Dermis blood vessel endothelial cell (primary cell): ENCODE data around the gene PLA2G15. TPM values are rescaled to one million over a fixed set of nuclear protein-coding genes. Genes with fewer than 3 reads are reported as not detected.
"Not testable (repeated sequence)": the region's sequence is repeated elsewhere in the genome, so short reads cannot be mapped to it uniquely, and the experiment has no call there.

ENCODE experiments used
- DNase-seq: peaks from one replicate; pipeline ENCODE4 v3.0.0; 2010
- total RNA-seq: library from RNA; depleted of rRNA; stranded (reverse); fragments of >200 nt; gene quantifications from 2 replicates; pipeline ENCODE4 v1.2.3, GENCODE V29; 2014

PLA2G15 gene
- total RNA-seq, 1 donor from 2014 or later = 28.6 TPM

DNA sequence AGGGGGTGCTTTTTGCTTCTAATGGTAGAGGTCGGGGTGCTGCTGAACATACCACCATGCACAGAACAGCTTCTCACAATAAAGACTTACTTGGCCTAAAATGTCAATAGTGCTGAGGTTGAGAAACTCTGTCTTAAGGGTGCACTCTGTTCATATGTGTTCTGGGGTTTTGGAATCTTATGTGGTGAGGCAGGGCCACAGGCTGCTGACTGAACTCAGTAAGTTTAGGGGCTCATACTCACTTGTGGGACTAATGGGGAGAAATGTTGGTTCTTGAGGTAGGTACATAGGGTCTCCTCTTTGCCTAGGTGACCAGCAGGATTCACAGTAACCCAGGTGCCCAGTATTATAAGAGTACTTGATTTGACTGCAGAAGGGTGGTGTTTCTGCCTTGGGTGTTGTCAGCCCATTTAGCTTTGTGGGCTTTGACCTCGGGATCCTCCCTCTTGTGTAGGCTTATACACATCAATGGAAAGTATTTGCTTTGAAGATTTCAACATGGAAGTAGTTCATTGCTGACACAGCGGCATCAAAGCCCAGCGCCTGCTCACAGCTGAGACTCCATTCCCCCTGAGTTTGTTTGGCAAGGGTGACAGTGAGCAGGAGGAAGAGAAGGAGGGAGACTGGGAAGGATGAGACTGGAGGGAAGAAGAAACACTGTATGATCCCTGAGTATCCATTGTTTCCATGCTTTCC, 36.3 kb downstream of the PLA2G15 start:
- no peak for DNase-seq

DNA sequence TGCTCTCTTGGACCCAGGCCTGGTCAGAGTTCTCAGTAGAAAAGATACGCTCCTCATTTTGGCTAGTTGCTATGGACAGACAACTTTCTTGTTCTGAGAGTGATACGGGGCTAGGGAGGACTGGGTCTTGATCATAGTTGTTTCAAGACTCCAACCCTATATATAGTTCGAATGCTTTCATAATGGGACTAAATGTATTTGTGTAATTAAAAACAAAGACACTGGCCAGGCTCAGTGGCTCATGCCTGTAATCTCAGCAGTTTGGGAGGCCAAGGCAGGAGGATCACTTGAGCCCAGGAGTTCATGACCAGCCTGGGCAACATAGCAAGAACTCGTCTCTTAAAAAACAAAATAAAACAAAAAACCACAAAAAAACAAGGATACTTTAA, 36.9 kb downstream of the PLA2G15 start:
- DNase-seq = no peak

DNA sequence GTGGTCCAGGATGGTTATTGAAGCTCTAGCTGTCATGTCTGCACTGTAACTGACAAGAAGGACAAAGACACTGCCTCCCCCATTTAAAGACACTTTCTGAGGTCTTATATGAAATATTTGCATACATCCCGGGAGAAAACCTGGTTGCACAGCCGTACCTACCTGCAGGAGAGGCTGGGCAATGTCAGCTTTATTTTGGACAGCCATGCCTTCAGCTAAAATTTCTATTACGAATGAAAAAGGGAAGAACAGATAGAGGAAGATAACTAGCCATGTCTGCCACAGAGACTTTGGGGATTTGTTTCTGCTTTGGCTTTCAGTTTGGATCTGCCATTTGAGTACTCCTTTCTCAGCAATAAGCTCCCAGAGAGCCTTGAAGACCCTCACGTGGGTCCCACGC, 38.2 kb downstream of the PLA2G15 start:
- DNase-seq = no peak

DNA sequence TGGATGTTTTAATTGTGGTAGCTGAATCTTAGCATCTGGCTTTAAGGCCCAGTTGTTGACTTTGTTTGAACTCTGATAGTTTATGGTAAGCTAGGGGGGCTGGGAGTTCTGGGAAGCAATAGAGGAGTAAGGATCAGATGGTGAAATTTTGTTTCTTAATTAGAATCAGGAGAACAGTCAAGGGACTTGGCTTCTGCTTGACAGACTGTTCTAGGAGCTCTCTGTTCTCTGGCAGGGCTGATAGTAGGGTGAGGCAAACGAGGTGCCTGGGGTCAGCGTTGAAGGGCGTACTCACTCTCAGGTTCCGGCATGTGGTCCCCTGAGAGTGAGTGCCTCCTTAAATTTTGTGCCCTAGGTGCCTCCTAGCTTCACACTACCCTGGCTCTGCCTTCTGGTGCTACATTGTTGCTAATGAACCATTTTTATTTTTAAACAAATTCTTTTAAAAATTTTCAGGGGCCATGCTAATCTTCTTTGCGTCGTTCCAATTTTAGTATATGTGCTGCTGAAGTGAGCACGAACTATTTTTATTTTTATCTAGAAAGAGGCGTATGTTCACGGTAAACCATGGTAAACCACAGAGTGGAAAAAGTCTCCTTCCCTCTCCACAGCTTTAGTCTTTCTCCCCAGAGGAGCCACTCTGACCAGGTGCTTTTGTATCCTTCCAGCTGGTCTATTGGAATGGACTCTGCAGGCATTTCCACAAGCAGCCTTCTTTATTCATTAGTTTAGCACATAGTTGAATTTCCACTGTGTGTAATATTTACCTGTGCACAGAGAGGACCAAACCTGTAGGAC, 38.8 kb downstream of the PLA2G15 start:
- no peak for DNase-seq

DNA sequence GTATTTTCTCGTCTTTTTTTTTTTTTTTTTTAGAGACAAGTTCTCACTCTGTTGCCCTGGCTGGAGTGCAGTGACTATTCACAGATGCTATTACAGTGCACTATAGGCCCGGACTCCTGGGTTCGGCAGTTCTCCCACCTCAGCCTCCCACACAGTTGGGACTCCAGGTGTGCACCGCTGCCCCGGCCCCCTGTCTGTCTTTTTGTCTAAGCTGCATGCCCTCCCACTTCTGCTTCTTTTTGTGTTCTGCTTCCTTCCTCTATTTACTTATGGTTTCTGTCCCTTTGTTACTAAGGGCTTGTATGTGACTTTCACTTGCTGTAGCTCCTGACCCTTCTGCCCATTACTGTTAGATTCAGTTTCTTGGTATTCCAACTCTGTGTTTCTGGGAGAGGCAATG, 39.7 kb downstream of the PLA2G15 start:
- peak; percentile 24 for DNase-seq

DNA sequence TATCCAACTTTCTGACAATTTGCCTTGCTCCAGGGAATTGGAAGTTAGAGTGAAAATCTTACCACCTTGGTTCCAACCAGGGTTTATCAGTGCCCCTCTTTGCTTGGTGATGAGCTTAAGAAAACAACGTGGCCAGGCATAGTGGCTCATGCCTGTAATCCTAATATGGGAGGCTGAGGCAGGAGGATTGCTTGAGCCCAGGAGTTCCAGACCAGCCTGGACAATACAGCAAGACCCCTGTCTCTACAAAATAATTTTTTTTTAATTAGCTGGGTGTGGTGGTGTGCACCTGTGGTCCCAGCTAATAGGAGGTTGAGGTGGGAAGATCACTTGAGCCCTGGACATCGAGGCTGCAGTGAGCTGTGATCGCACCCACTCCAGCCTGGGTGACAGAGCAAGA, 40.5 kb downstream of the PLA2G15 start:
- DNase-seq = no peak

DNA sequence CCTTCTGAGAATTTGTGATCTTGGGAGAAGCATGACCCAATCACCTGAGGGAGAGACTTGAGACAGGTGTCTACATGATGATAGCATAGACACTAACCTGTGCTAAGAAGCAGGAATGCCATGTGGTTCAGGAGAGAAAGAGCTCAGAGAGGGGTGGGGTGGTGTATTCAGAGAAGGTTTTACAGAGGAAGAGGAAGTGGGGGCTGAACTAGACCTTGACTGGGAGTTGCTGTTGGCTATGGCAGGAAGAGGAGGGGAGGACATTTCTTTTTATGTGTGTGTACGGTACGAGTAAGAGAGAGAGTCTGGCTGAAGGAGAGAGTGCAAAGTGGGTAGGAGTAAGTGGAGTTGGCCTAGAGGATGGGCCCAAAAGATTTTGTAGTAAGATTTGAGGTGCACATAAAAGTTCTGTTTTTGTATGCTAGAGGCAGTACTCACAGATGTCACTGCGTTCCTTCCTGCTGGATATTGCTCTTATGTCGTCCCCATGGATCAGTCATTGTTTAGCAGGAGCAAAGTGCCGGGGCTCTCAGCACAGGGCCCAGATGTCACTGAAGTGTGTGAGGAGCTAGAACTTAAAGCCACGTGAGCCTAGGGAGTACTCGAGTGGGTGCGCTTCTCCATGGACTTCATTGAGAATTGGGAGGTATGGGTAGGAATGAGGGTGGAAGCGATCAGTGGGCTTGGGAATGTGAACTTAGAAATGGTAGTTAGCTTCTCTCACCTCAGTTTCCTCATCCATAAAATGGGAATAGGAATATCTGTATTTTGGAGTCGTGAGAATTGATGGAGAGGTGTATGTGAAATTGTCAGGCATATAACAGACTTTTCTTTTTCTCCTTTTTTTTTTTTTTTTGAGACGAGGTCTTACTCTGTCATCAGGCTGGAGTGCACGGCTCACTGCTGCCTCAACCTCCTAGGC, 41.2 kb downstream of the PLA2G15 start:
- peak; percentile 56 for DNase-seq

DNA sequence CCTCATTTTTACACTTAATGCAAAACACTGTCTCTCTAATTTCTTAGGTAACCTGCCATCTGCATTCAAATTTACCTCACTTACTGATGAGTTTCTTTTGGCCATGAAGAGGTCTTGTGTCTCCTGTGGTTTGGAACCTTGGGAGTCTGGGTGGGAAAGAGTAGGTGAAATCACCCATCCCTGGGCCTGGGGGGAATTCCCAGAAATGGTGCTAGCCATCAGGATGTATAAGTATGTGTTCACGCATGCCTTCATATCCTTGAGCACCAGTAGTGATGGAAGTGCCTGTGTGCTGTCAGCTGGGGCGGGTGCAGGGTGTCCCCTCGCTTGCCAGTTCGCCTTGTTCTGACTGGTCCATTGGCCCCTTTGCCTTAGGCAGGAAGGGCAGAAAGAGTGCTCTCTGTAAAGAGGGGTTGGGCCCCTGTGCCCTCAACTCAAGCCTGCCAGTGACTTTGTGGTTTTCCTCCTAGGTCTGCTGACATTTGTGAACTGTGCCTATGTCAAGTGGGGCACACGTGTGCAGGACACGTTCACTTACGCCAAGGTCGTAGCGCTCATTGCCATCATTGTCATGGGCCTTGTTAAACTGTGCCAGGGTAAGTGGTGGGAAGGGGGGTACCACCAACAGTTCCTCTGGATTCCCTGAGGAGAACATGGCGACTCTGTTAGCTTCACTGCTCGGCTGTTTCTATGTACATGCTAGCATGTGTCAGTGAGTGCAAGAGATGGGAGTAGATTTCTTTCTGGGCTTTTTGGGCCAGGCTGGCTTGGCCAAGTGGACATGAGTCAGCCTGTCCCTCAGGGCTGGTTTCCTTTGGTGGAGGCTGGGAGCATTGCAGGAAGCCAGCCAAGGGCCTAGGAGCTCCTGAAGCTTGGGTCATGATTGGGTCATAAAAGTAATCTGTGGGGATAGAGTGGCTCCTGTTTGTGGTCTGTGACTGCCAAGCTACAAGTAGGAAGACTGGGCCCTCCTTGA, 42.4 kb downstream of the PLA2G15 start:
- peak; percentile 89 for DNase-seq

DNA sequence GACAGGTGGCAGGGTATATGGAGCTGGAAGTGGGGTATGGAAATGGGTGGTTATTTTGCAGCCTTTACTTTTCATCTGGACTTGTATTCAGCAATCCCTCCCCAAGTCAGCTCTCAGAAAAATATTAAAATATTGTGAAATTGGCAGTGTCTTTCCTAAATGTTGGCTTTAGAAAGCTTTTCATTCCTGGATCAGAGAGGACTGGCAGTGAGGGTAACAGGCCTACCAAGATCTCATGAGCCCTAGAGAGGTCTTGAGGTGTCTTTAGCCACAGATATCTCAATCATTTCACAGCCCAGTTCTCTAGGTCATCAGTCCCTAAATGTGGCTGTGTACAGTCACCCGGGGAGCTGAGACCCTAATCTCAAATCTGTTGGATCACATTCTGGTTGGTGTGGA, 43.1 kb downstream of the PLA2G15 start:
- no peak for DNase-seq

DNA sequence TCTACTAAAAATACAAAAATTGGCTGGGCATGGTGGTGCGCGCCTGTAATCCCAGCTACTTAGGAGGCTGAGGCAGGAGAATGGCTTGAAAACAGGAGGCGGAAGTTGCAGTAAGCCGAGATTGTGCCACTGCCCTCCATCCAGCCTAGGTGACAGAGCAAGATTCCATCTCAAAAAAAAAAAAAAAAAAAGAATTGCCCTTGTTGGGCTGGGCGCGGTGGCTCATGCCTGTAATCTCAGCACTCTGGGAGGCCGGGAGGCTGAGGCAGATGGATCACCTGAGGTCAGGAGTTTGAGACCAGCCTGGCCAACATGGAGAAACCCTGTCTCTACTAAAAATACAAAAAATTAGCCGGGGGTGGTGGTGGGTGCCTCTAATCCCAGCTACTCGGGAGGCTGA, 43.6 kb downstream of the PLA2G15 start:
- DNase-seq = not testable (repeated sequence)

DNA sequence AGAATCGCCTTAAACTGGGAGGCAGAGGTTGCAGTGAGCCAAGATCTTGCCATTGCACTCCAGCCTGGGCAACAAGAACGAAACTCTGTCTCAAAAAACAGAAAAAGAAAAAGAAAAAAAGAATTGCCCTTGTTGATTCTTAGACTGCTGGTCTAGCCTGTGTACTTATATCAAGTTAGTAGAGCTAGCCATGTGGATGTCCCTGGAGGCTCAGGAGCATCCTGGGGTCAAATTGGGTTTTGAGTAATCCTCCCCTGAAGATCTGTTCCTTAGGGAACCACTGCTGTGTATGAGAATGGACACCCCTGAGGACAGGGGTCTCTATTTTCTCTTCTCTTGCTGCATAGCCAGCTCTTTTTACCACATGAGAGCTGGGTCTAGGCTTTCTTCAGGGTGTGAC, 44.0 kb downstream of the PLA2G15 start:
- DNase-seq = no peak

DNA sequence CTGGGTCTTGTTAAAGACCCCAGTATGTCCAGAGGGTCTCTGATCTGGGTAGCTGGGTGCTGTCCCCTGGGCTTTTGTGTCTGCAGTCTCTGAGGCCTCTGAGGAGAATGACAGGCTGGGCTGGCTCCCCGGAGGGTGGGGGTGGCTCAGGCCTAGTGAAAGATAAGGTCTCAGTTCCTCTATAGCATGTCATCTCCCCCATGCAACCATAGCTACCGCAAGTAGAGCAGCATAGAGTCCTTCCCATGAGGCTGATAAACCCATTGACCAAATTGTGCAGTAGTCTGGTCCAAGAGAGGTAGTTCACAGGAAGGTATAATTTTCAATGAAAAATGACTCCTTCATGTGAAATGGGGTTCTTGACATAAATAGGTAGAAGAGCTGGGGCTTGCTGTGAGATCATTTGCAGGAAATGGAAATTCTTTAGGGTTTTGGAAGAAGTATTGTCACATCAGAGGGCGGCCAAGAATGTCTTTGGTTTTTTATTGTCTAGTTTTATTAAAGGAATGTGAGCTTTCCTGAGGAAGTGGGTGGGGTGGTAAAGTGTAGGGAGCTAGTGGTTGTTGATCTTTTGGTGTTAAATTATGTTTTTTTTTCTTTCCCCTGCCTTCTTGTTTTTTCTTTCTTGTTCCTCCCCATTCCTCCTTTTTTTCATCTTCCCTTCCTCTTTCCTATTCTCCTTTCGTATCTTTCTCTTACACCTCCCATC, 44.6 kb downstream of the PLA2G15 start:
- peak; percentile 76 for DNase-seq

DNA sequence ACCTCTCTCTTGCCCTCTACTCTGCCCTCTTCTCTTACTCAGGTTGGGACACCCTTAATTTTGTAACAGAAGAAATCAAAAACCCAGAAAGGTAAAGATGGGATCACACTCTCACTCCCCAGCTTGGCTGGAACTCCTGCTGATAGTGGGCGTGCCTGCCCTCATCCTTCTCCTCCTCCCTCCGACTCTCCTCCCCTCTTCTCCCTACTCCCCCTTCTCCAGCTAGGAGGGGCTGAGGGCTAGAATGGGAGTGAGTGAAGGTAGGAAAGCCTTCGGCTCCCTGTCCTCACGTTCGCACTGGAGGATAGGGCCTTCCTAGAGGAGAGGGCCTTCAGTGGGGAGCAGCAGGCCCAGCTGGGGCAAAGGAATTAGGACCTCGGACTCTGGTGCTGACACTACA, 45.3 kb downstream of the PLA2G15 start:
- DNase-seq = no peak

DNA sequence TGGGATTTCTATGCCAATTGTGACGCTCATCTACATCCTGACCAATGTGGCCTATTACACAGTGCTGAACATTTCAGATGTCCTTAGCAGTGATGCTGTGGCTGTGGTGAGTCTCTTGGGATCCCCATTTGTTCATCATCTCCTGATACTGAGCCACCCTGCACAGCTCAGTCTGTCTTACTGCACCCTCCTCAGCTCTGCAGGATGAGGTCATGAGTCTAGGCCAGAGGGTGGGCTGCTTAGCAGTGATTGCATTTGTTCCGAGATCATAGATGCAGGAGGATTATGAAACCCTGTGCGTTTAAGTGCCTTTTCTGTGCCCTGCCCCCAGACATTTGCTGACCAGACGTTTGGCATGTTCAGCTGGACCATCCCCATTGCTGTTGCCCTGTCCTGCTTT, 46.1 kb downstream of the PLA2G15 start:
- DNase-seq = no peak

DNA sequence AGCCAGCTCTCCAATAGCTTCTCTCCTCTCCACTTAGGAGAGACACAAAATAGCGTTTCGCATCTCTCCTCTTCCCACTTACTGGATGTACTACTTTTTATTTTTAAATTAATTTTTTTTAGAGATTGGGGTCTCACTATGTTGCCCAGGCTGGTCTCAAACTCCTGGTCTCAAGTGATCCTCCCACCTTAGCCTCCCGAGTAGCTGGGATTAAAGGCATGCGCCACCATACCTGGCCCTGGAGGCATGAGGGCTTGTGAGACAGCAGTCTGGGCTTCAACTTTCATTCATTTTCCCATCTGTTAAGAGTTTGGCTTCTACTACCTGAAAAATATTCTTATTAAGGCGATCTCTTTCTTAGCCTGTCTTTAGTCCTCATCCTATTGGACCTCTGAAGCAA, 47.3 kb downstream of the PLA2G15 start:
- no peak for DNase-seq

DNA sequence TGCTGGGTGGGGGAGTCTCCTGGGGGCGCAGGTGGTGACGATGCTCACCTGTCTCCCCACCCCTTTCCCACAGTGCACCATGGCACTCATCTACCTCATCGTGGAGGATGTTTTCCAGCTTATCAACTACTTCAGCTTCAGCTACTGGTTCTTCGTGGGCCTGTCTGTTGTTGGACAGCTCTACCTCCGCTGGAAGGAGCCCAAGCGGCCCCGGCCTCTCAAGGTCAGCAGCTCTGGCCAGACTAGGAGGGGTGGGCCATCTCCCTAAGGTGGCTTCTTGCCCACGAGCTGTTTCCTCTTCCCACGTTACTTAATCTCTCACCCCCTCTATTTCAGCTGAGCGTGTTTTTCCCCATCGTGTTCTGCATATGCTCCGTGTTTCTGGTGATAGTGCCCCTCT, 51.1 kb downstream of the PLA2G15 start:
- no peak for DNase-seq

DNA sequence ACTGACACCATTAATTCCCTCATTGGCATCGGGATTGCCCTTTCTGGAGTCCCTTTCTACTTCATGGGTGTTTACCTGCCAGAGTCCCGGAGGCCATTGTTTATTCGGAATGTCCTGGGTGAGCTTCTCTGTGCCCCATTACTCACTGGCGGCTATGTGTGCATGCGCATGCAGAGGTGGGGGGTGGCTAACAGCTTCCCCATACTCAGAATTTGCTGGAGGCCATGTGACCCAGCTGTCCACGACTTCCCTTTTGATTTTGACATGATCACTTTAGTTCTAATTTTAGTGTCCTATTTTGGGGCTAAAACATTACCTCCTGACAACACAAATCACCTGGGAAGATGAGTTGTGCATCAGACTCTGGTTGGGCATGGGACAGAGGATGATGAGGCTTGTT, 51.5 kb downstream of the PLA2G15 start:
- DNase-seq = no peak

DNA sequence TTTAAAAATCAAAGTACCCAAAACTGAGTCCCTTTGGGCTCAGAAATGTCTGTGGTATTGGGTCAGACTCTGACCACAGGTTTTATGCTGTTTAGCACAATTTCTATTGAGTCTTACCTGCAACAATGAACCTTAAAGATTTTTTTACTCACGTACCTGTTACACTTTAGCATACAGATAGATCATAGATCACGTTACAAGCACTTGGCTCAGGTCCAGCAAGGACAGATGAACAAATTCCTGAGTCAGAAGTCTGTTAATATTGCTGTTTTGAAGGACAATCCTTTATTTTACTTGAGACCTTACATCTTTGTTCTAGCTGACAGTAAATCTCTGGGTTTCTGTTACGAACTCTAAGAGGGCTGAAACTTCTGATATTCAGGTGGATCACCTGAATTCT, 52.7 kb downstream of the PLA2G15 start:
- DNase-seq = peak; percentile 46

DNA sequence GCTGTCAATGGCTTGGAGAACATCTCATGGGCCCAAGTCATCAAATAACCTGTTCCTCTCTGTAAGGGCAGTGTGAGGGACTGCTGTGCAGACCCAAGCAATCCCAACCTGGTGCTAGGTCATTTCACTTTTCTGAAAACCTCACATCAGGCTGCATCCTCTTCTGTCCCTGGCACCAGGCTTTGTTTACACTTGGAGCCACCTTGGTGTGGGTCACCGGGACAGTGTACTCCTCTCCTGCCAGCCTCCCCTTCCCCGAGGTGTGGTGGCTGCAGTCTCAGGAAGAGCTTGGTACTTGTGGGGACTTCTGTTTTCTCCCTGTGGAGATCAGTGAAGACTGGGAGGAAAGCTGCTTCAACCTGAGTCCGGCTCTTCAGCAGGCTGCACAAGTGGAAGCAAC, 53.1 kb downstream of the PLA2G15 start:
- no peak for DNase-seq

DNA sequence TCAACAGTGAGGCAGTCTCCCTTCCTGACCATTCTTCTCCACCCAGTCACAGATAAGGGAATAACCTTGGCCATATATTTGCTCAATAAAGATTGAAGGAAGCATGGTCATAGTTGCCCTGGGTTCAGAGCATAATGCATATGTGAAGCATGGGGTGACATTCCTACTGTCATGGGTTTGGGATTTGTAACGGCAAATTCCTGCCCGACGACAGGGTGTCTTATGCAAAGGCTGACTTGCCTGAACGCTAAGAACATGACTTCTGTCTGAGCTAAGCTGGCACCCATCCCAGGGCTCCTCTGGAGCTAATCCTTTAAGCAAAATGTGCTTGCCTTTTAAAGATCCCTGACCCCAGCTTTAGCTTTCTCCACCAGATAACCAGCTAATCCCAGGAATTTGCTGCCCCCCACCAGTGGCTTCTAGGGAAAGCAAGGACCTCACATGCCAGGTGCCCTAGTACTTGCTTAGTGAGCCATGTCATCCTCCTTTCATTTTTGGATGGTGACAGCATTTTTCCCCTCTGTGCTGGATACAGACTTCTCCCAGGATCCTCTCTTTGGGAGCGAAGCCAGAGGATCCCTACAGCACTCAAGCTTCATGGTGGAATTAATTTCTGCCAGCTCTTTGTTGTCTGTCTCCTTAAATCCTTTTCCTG, 53.9 kb downstream of the PLA2G15 start:
- DNase-seq = peak; percentile 10
